ENCODE results near the gene INO80. TPM values are rescaled to one million over a fixed set of nuclear protein-coding genes. Genes with fewer than 3 reads are reported as not detected.
"Not testable (repeated sequence)": the region's sequence is repeated elsewhere in the genome, so short reads cannot be mapped to it uniquely, and the experiment has no call there.

Gene INO80
- total RNA-seq, 2 donors from 2014 or later, result 24.7 to 27.9 TPM

DNA sequence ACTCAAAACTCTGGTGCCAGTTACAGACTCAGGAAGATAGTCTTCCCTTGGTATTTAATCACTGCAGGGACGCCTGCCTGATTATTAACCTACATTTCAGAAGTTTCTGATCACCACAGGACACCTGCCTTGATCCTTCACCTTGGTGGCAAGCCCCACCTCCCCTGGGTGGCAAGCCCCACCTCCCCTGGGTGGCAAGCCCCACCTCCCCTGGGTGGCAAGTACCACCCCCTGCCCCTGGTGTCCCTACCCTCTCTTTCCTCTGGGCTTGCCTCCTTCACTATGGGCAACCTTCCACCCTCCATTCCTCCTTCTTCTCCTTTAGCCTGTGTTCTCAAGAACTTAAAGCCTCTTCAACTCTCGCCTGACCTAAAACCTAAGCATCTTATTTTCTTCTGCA is 16.0 kb upstream of the INO80 start:
- H3K9me3 Mint-ChIP-seq; H3K36me3 Mint-ChIP-seq (ENCODE audit: insufficient read depth in 2 of 2); H3K27me3 Mint-ChIP-seq (ENCODE audit: low read depth); H3K4me3 Mint-ChIP-seq; H3K4me1 Mint-ChIP-seq (ENCODE audit: low read depth); H3K27ac Mint-ChIP-seq: not testable (repeated sequence)
- ATAC-seq (replicated peaks in 1 of 2), result peak in 1 of 2 donors; percentile 39
- peak; percentile 7 to 16 for DNase-seq

DNA sequence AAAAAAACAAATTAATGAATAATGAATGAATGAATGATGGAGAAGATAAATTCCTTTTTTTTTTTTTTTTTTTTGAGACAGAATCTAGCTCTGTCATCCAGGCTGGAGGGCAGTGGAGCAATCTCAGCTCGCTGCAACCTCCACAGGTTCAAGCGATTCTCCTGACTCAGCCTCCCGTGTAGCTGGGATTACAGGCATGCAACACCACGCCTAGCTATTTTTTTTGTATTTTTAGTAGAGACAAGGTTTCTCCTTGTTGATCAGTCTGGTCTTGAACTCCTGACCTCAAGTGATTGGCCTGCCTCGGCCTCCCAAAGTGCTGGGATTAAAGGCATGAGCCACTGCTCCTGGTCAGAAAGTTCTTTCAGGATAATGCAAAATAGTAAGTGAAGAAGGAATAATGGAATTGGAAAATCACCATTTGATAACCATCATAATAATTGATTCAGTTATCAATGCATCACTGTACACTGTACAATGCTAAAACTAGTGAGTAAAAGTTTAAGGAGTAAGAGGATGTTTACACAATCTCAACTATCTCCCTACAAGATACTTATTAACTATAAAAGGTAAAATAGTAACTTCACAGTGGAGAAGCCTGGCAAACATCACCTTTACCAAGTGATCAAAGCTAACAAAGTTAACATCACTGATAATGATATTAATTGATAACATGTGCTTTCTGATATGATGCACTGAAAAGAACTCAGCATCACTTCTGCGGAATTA is 12.3 kb upstream of the INO80 start:
- ATAC-seq (replicated peaks in 1 of 2), result no peak
- Mint-ChIP-seq H3K36me3 (ENCODE audit: insufficient read depth in 2 of 2) (no peaks in the 10 kb centered on the region), H3K4me1 (ENCODE audit: low read depth) (no peaks in the 10 kb centered on the region), H3K4me3 (no peak overlapping the region), H3K9me3 (peaks cover 0 to 1% of the 10 kb centered on the region in 2 donors), H3K27ac (no peak overlapping the region), H3K27me3 (ENCODE audit: low read depth) (peaks cover 7% of the 10 kb centered on the region)
- DNase-seq, result no peak

DNA sequence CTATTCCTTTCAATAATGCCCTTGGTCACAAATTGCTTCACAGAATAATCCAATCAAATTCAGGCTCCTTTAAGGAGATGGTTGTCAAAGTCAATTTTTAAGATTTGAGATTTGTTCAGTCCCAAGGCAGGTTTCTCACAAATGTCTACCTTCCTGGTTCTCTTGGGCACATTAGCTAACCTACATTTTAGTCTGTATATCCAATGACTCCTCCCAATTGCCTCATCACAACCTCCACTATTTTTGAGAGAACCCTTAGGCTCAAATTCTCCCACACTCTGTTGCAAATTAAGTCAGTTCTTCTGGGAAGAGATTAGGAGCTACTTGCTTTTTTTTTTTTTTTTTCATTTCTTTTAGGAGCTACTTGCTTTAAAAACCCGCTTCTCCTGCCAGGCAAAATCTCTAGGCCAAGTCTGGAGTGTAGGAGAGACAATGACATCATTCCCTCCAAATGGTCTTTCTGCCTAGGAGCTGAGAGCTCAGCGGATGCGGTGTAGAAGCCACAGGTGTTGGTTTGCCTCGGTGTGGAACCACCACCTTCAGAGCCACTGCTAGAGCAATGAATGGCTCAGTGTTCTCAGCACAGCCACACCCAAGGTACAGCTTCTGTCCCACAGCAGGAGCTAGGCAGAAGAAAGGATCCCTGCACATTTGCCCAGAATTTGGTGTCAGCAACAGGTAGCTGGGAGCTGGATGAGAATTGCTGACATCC is 10.0 kb upstream of the INO80 start:
- H3K27ac Mint-ChIP-seq, result no peak overlapping the region
- no peaks in the 10 kb centered on the region for H3K36me3 Mint-ChIP-seq (ENCODE audit: insufficient read depth in 2 of 2)
- no peaks in the 10 kb centered on the region for H3K9me3 Mint-ChIP-seq
- ATAC-seq (replicated peaks in 1 of 2), result peak in 1 of 2 donors; percentile 25
- H3K27me3 Mint-ChIP-seq (ENCODE audit: low read depth), result no peaks in the 10 kb centered on the region
- H3K4me3 Mint-ChIP-seq, result no peak overlapping the region
- DNase-seq, result no peak
- H3K4me1 Mint-ChIP-seq (ENCODE audit: low read depth), result no peaks in the 10 kb centered on the region

DNA sequence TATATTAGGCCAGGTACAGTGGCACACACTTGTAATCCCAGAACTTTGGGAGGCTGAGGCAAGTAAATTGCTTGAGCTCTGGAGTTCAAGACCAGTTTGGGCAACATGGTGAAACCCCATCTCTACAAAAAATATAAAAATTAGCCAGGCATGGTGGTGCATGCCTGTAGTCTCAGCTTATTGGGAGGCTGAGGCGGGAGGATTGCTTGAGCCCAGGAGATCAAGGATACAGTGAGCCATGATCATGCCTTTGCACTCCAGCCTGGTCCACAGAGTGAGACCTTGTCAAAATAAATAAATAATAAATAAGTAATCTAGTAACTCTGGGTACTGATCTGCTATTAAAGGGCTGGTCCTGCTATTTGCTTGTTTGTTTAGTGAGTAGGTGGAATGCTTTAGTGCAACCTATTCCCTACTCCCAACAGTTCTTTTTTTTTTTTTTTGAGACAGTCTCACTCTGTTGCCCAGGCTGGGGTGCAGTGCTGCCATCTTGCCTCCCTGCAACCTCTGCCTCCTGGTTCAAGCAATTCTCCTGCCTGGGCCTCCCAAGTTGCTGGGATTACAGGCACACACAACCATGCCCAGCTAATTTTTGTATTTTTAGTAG is 9.1 kb upstream of the INO80 start:
- Mint-ChIP-seq H3K9me3 (no peaks in the 10 kb centered on the region), H3K4me1 (ENCODE audit: low read depth) (no peaks in the 10 kb centered on the region), H3K36me3 (ENCODE audit: insufficient read depth in 2 of 2) (no peaks in the 10 kb centered on the region), H3K27ac (no peak overlapping the region), H3K27me3 (ENCODE audit: low read depth) (no peaks in the 10 kb centered on the region), H3K4me3 (no peak overlapping the region)
- DNase-seq (no peak), ATAC-seq (replicated peaks in 1 of 2) (no peak)

DNA sequence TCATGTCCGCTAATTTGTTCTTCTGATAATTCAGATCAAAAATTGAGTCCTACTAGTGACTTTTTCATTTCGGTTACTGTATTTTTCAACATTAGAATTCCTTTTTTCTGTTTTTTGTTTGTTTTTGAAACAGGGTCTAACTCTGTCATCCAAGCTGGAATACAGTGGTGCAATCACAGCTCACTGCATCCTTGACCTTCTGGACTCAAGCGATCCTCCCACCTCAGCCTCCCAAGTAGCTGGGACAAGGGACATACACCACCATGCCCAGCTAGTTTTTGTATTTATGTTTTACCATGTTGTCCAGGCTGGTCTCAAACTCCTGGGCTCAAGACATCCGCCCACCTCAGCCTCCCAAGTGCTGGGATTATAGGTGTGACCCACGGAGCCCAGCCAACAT is 8.0 kb upstream of the INO80 start:
- no peak for DNase-seq
- H3K4me3 Mint-ChIP-seq, result no peak overlapping the region
- H3K9me3 Mint-ChIP-seq, result no peaks in the 10 kb centered on the region
- no peak overlapping the region for H3K27ac Mint-ChIP-seq
- no peaks in the 10 kb centered on the region for H3K4me1 Mint-ChIP-seq (ENCODE audit: low read depth)
- no peaks in the 10 kb centered on the region for H3K27me3 Mint-ChIP-seq (ENCODE audit: low read depth)
- H3K36me3 Mint-ChIP-seq (ENCODE audit: insufficient read depth in 2 of 2), result no peaks in the 10 kb centered on the region
- no peak for ATAC-seq (replicated peaks in 1 of 2)

DNA sequence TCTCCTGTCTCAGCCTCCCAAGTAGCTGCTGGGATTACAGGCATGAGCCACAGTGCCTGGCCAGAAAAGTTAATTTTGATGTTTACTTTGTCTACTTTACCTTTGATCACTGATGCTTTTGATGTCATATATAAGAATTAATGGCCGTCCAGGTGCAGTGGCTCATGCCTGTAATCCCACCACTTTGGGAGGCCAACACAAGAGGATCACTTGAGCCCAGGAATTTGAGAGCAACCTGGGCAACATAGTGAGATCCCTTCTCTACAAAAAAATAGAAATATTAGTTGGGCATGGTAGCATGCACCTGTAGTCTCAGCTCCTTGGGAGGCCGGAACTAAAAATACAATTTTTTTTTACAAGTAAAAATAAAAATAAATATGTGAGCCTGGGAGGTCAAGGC is 6.8 kb upstream of the INO80 start:
- ATAC-seq (replicated peaks in 1 of 2), result no peak

DNA sequence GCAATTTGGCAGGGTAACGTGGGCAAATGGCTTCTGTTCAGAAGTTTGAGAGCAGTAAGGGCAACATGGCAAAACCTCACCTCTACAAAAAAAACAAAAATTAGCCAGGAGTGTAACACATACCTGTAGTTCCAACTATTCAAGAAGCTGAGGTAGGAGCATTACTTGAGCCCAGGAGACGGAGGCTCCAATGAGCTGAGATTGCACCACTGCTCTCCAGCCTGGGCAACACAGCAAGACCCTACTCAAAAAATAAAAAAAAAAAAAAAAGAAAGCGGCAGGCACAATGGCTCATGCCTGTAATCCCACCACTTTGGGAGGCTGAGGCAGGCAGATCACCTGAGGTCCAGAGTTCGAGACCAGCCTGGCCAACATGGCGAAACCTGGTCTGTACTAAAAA is 5.9 kb upstream of the INO80 start:
- Mint-ChIP-seq H3K4me1 (ENCODE audit: low read depth) (no peaks in the 10 kb centered on the region), H3K9me3 (no peaks in the 10 kb centered on the region)

More for the DNA sequence above, 6.8 kb upstream of the INO80 start:
- no peaks in the 10 kb centered on the region for H3K36me3 Mint-ChIP-seq (ENCODE audit: insufficient read depth in 2 of 2)
- no peak overlapping the region for H3K4me3 Mint-ChIP-seq
- H3K9me3 Mint-ChIP-seq, result no peaks in the 10 kb centered on the region
- H3K27me3 Mint-ChIP-seq (ENCODE audit: low read depth), result no peaks in the 10 kb centered on the region
- no peak for DNase-seq
- no peak overlapping the region for H3K27ac Mint-ChIP-seq
- H3K4me1 Mint-ChIP-seq (ENCODE audit: low read depth), result no peaks in the 10 kb centered on the region

DNA sequence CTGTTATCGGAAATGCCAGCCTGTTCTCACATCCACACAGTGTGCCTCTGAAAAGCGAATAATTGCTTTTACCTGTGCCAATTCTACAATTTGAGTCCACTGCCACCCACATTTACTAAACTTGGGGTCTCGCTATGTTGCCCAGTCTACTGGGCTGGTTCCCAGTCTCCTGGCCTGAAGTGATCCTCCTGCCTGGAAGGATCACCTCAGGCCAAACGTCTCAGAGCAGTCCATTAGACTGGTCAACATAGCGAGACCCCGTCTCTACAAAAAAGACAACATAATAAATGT is 827 bp upstream of the INO80 start:
- H3K27ac Mint-ChIP-seq, result peak overlapping the region; percentile 99
- H3K27me3 Mint-ChIP-seq (ENCODE audit: low read depth), result no peaks in the 10 kb centered on the region
- H3K9me3 Mint-ChIP-seq, result no peaks in the 10 kb centered on the region
- peaks cover 25% of the 10 kb centered on the region for H3K4me1 Mint-ChIP-seq (ENCODE audit: low read depth)
- H3K36me3 Mint-ChIP-seq (ENCODE audit: insufficient read depth in 2 of 2), result peaks cover 10 to 12% of the 10 kb centered on the region in 2 donors
- DNase-seq (no peak), ATAC-seq (replicated peaks in 1 of 2) (no peak)
- peak overlapping the region; percentile 95 to 98 for H3K4me3 Mint-ChIP-seq

More for the DNA sequence above, 5.9 kb upstream of the INO80 start:
- Mint-ChIP-seq H3K27ac (no peak overlapping the region), H3K27me3 (ENCODE audit: low read depth) (no peaks in the 10 kb centered on the region), H3K4me3 (no peak overlapping the region), H3K36me3 (ENCODE audit: insufficient read depth in 2 of 2) (no peaks in the 10 kb centered on the region)
- DNase-seq (no peak), ATAC-seq (replicated peaks in 1 of 2) (no peak)

DNA sequence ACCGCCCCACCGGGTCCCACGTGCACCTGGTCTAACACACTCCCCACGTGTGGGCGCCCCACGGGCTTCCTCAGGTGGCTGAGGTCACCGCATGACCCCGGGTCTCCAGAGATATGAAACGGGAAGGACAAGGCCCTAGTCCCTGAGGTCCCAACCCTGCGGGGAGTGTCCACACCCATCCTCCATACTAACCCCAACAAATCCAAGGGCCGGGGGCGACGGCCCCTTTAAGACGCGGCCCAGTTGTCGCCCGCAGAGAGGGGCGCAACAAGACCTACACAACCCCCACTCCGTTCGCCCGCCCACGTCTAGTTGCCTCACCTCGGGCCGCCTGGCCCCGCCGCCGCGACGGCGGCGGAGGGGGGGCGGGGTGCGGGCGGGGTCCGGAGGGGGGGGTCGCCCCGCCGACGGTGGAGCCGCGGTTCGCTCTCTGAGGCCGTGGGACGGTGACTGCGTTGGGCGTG is 396 bp downstream of the INO80 start:
- peak overlapping the region; percentile 95 to 98 for H3K4me3 Mint-ChIP-seq
- ATAC-seq (replicated peaks in 1 of 2), result peak; percentile 59 to 61

DNA sequence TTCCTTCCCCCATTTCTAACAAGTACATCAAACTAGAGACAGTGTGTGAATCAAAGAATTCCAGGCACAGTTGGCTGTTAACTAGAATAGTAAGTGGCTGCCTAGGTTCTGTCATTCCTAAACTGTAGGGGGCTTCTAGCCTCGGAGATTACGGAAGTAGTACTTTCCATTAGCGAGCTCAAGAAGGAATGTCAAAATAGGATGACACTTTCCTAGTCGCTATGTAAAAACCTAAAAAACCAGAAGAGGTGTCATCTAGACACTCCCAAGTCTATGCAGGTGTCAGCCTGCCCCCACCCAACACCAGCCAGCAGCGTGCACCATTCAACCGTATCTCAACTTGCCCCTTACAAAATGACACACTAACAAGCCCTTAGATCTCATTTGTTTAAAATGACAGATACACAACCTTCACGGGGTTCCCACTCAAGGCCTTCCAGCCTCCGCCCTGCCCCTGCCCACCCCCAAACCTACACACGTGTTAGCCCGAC is 874 bp downstream of the INO80 start:
- Mint-ChIP-seq H3K27me3 (ENCODE audit: low read depth) (no peaks in the 10 kb centered on the region), H3K9me3 (no peaks in the 10 kb centered on the region), H3K36me3 (ENCODE audit: insufficient read depth in 2 of 2) (peaks cover 10 to 12% of the 10 kb centered on the region in 2 donors), H3K4me3 (peak overlapping the region; percentile 95 to 98), H3K4me1 (ENCODE audit: low read depth) (peaks cover 25% of the 10 kb centered on the region), H3K27ac (peak overlapping the region; percentile 98)
- no peak for ATAC-seq (replicated peaks in 1 of 2)
- no peak for DNase-seq

More for the DNA sequence above, 396 bp downstream of the INO80 start:
- Mint-ChIP-seq H3K27ac (peak overlapping the region; percentile 99), H3K4me1 (ENCODE audit: low read depth) (peaks cover 25% of the 10 kb centered on the region), H3K27me3 (ENCODE audit: low read depth) (no peaks in the 10 kb centered on the region), H3K9me3 (no peaks in the 10 kb centered on the region), H3K36me3 (ENCODE audit: insufficient read depth in 2 of 2) (peaks cover 10 to 12% of the 10 kb centered on the region in 2 donors)
- DNase-seq, result peak; percentile 72 to 80

DNA sequence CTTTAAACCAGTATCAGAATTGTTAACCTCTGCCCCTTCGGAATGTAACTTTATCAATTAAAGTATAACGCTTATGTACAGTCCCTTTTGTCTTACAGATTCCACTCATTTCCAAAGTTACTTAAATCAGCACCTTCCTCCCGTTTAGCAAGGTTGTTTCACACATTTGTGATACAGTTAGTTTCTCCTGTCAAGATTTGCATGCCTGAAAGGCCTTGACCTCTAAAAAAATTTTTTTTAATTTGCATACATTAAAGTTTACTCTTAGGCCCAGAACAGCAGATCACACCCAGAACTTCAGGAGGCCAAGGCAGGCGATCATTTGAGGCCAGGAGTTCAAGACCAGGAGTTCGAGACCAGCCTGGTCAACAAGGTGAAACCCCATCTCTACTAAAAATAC is 9.1 kb downstream of the INO80 start:
- ATAC-seq (replicated peaks in 1 of 2) (no peak), DNase-seq (no peak)
- peak overlapping the region; percentile 66 for H3K27ac Mint-ChIP-seq
- H3K9me3 Mint-ChIP-seq, result no peaks in the 10 kb centered on the region
- H3K4me3 Mint-ChIP-seq, result no peak overlapping the region
- peaks cover 25% of the 10 kb centered on the region for H3K4me1 Mint-ChIP-seq (ENCODE audit: low read depth)
- peaks cover 2 to 15% of the 10 kb centered on the region in 2 donors for H3K36me3 Mint-ChIP-seq (ENCODE audit: insufficient read depth in 2 of 2)
- H3K27me3 Mint-ChIP-seq (ENCODE audit: low read depth), result no peaks in the 10 kb centered on the region

DNA sequence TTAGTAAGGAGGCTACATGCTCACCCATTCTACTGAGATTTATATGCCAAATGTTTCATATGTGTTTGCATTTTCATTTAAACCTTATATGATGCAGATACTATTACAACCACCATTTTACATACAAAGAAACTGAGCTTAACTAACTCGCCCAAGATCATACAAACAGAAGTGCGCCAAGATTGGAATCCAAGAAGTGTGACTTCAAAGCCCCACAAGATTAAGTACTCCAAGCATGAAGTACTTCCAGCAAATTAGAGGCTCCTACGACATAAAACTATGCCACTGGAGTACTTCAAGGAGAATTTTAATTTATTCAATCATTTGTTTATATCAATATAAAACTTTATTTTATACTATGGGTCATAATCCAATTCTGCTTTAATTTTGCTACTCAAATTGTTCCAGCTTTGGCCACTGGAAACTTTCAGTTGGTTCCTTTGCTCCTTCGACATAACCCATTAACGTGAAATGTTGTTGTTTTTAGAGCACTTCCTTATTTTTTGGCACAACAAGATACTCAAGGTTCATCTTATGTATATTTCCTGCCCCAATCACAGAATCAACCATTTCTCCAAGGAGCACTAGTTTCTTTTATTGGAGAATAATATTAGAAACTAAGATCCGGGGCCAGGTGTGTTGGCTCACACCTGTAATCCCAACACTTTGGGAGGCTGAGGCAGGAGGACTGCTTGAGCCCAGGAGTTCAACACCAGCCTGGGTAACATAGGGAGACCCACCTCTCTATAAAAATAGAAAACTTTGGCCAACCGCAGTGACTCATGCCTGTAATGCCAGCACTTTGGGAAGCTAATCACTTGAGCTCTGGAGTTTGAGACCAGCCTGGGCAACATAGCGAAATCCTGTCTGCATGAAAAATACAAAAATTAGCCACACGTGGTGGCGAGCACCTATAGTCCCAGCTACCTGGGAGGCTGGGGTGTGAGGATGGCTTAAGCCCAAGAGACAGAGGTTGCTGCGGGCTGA is 10.4 kb downstream of the INO80 start:
- Mint-ChIP-seq H3K4me3 (no peak overlapping the region), H3K36me3 (ENCODE audit: insufficient read depth in 2 of 2) (peaks cover 2 to 19% of the 10 kb centered on the region in 2 donors), H3K27me3 (ENCODE audit: low read depth) (no peaks in the 10 kb centered on the region), H3K4me1 (ENCODE audit: low read depth) (peaks cover 25% of the 10 kb centered on the region), H3K27ac (no peak overlapping the region), H3K9me3 (no peaks in the 10 kb centered on the region)
- DNase-seq (no peak), ATAC-seq (replicated peaks in 1 of 2) (no peak)

Measured in activated T-cell treated with anti-CD3 and anti-CD28 coated beads, Interleukin-2, amount 50 U/mL, for 72 hours (primary cell).